ENCODE data around the gene LAMC2. TPM values are rescaled to one million over a fixed set of nuclear protein-coding genes. Genes with fewer than 3 reads are reported as not detected.
A peak's percentile ranks its signal among the peaks of the same experiment; 100 is the strongest.

LAMC2 gene
- total and polyA plus RNA-seq, 2 donors (not counting 1 experiment from before 2014, with no cell fraction given), result 0.99 to 3.9 TPM

GRCh38 chr1:183175631-183176030 lies 10.4 kb upstream of the LAMC2 start:
- Histone ChIP-seq H3K27ac (ENCODE audit: insufficient read depth, low read length) (no peak overlapping the region), H3K9me3 (ENCODE audit: control insufficient read depth, insufficient read depth, low read depth, low read length) (no peaks in the 10 kb centered on the region), H3K4me1 (ENCODE audit: control insufficient read depth, extremely low read depth, insufficient read depth, low read length) (no peaks in the 10 kb centered on the region)

DNA sequence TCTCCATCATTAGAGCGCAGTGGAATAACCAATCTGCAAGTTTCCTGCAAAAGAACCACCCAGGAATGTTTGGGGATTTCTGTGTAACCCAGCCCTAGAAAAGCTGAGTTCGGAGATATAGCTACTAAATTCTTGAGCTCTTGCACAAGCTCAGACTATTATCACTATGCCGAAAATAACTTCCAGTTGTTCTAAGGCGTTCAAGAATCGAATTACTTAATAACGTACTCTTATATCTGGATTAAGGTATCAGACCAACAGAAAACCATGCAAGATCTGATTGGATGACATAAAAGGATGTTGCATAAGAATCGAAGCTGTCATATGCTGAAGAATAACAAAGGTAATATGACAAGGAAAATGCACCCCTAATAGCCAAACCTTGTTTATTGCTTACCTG lies 7.5 kb upstream of the LAMC2 start:
- Histone ChIP-seq H3K36me3 (ENCODE audit: control insufficient read depth, insufficient read depth, low read length) (no peaks in the 10 kb centered on the region), H3K9me3 (ENCODE audit: control insufficient read depth, insufficient read depth, low read depth, low read length) (no peaks in the 10 kb centered on the region), H3K4me2 (ENCODE audit: extremely low read depth, insufficient read depth, low read length) (no peak overlapping the region), H3K27ac (ENCODE audit: insufficient read depth, low read length) (no peak overlapping the region), H4K20me1 (ENCODE audit: control insufficient read depth, extremely low read depth, insufficient read depth, low read length) (no peaks in the 10 kb centered on the region), H3K27me3 (ENCODE audit: control insufficient read depth, insufficient read depth, low read length) (no peaks in the 10 kb centered on the region), H2AFZ (ENCODE audit: low read length) (no peak overlapping the region), H3K79me2 (ENCODE audit: control insufficient read depth, insufficient read depth, low read length) (no peaks in the 10 kb centered on the region), H3K4me3 (replicated peaks in 1 of 4; ENCODE audit: control extremely low read depth in 1 of 4, insufficient read depth in 1 of 4, low read depth in 3 of 4, low read length in 4 of 4) (no peak overlapping the region), H3K4me1 (ENCODE audit: control insufficient read depth, extremely low read depth, insufficient read depth, low read length) (no peaks in the 10 kb centered on the region), H3K9ac (ENCODE audit: insufficient read depth, low read length) (no peak overlapping the region)
- TF ChIP-seq EZH2 (IDR thresholded peaks at IDR 0.05; ENCODE audit: low read length, missing control alignments) (no peak), CTCF (conservative IDR thresholded peaks at IDR 0.05 in 1 of 2, IDR thresholded peaks at IDR 0.05 in 1 of 2; ENCODE audit: low read depth in 1 of 2, low read length in 2 of 2) (no peak)
- peak in 1 of 2 donors; percentile 54 for DNase-seq (ENCODE audit: low read depth in 2 of 2)

More at GRCh38 chr1:183175631-183176030, 10.4 kb upstream of the LAMC2 start:
- TF ChIP-seq EZH2 (IDR thresholded peaks at IDR 0.05; ENCODE audit: low read length, missing control alignments), result no peak
- no peak for TF ChIP-seq CTCF (conservative IDR thresholded peaks at IDR 0.05 in 1 of 2, IDR thresholded peaks at IDR 0.05 in 1 of 2; ENCODE audit: low read depth in 1 of 2, low read length in 2 of 2)
- no peak for DNase-seq (ENCODE audit: low read depth in 2 of 2)
- Histone ChIP-seq H4K20me1 (ENCODE audit: control insufficient read depth, extremely low read depth, insufficient read depth, low read length) (no peaks in the 10 kb centered on the region), H3K9ac (ENCODE audit: insufficient read depth, low read length) (no peak overlapping the region), H3K4me2 (ENCODE audit: extremely low read depth, insufficient read depth, low read length) (no peak overlapping the region), H2AFZ (ENCODE audit: low read length) (no peak overlapping the region), H3K36me3 (ENCODE audit: control insufficient read depth, insufficient read depth, low read length) (no peaks in the 10 kb centered on the region), H3K27me3 (ENCODE audit: control insufficient read depth, insufficient read depth, low read length) (no peaks in the 10 kb centered on the region), H3K4me3 (replicated peaks in 1 of 4; ENCODE audit: control extremely low read depth in 1 of 4, insufficient read depth in 1 of 4, low read depth in 3 of 4, low read length in 4 of 4) (no peak overlapping the region), H3K79me2 (ENCODE audit: control insufficient read depth, insufficient read depth, low read length) (no peaks in the 10 kb centered on the region)

GRCh38 chr1:183179033-183179432 lies 7.0 kb upstream of the LAMC2 start:
- no peaks in the 10 kb centered on the region for H3K4me1 ChIP-seq (ENCODE audit: control insufficient read depth, extremely low read depth, insufficient read depth, low read length)
- no peak overlapping the region for H3K4me2 ChIP-seq (ENCODE audit: extremely low read depth, insufficient read depth, low read length)
- no peaks in the 10 kb centered on the region for H3K27me3 ChIP-seq (ENCODE audit: control insufficient read depth, insufficient read depth, low read length)
- no peak overlapping the region for H2AFZ ChIP-seq (ENCODE audit: low read length)
- TF ChIP-seq CTCF (conservative IDR thresholded peaks at IDR 0.05 in 1 of 2, IDR thresholded peaks at IDR 0.05 in 1 of 2; ENCODE audit: low read depth in 1 of 2, low read length in 2 of 2), result no peak
- no peak for TF ChIP-seq EZH2 (IDR thresholded peaks at IDR 0.05; ENCODE audit: low read length, missing control alignments)
- H3K79me2 ChIP-seq (ENCODE audit: control insufficient read depth, insufficient read depth, low read length), result no peaks in the 10 kb centered on the region
- DNase-seq (ENCODE audit: low read depth in 2 of 2), result no peak
- no peak overlapping the region for H3K9ac ChIP-seq (ENCODE audit: insufficient read depth, low read length)
- no peaks in the 10 kb centered on the region for H3K36me3 ChIP-seq (ENCODE audit: control insufficient read depth, insufficient read depth, low read length)
- no peak overlapping the region for H3K4me3 ChIP-seq (replicated peaks in 1 of 4; ENCODE audit: control extremely low read depth in 1 of 4, insufficient read depth in 1 of 4, low read depth in 3 of 4, low read length in 4 of 4)
- no peaks in the 10 kb centered on the region for H3K9me3 ChIP-seq (ENCODE audit: control insufficient read depth, insufficient read depth, low read depth, low read length)
- H3K27ac ChIP-seq (ENCODE audit: insufficient read depth, low read length), result no peak overlapping the region
- no peaks in the 10 kb centered on the region for H4K20me1 ChIP-seq (ENCODE audit: control insufficient read depth, extremely low read depth, insufficient read depth, low read length)
